Fibroblast of villous mesenchyme (primary cell): ENCODE measurements around the gene TGIF2. TPM values are rescaled to one million over a fixed set of nuclear protein-coding genes. Genes with fewer than 3 reads are reported as not detected.

ENCODE experiments used
- DNase-seq: peaks from one replicate; pipeline ENCODE4 v3.0.0-alpha.2; 2010; ENCODE audit warnings: low read depth
- H3K4me3 ChIP-seq: 2 replicates; pipeline ENCODE4 v1.5.1; 2011; ENCODE audit warnings: low read depth, mild to moderate bottlenecking, low read length
- total RNA-seq: library from RNA; depleted of rRNA; stranded (reverse); fragments of >200 nt; gene quantifications from 2 replicates; pipeline ENCODE4 v1.2.3, GENCODE V29; 2012
- TF ChIP-seq, protein P1 (sequence below): IDR thresholded peaks from 2 replicates; pipeline ENCODE4 v1.5.1; 2012; ENCODE audit warnings: low read depth, mild to moderate bottlenecking, low read length; ENCODE audit not compliant: insufficient read depth

Gene TGIF2
- total RNA-seq, 1 donor = 10.4 TPM

DNA sequence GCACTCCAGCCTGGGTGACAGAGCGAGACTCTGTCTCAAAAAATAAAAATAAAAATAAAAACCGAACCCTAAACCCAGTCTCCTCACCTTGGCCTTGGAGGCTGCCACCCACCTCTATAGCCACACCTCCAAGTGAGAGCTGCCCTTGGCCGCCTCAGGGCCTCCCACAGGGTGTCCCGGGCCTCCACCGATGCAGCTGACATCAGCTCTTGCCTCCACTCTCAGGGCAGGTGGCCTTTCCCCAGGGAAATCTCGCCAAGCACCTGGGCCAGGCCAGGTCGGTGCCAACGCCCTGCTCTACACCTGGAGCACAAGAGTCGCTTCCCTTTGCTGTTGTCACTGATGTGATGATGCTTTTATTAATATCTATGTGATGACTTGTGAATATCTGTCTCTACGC, 41.0 kb upstream of the TGIF2 start:
- TF ChIP-seq, protein P1, sequence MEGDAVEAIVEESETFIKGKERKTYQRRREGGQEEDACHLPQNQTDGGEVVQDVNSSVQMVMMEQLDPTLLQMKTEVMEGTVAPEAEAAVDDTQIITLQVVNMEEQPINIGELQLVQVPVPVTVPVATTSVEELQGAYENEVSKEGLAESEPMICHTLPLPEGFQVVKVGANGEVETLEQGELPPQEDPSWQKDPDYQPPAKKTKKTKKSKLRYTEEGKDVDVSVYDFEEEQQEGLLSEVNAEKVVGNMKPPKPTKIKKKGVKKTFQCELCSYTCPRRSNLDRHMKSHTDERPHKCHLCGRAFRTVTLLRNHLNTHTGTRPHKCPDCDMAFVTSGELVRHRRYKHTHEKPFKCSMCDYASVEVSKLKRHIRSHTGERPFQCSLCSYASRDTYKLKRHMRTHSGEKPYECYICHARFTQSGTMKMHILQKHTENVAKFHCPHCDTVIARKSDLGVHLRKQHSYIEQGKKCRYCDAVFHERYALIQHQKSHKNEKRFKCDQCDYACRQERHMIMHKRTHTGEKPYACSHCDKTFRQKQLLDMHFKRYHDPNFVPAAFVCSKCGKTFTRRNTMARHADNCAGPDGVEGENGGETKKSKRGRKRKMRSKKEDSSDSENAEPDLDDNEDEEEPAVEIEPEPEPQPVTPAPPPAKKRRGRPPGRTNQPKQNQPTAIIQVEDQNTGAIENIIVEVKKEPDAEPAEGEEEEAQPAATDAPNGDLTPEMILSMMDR = no peak
- no peak overlapping the region for H3K4me3 ChIP-seq
- no peak for DNase-seq

DNA sequence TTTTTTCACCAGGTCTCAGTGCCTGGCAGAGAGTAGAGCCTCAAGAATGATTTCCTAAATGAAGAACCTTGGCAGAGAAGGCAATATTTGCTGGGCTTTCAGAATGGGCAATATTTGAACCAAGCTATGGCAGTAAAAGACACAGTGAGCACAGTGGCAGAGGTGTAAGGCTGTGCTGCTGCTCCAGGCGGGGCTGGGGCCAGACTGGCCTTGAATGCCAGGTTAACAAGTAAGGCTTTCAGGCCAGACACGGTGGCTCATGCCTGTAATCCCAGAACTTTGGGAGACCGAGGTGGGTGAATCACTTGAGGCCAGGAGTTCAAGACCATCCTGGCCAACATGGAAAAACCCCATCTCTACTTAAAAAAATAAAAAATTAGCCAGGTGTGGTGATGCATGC, 40.6 kb upstream of the TGIF2 start:
- TF ChIP-seq, protein P1 = no peak
- no peak for DNase-seq
- no peak overlapping the region for H3K4me3 ChIP-seq

DNA sequence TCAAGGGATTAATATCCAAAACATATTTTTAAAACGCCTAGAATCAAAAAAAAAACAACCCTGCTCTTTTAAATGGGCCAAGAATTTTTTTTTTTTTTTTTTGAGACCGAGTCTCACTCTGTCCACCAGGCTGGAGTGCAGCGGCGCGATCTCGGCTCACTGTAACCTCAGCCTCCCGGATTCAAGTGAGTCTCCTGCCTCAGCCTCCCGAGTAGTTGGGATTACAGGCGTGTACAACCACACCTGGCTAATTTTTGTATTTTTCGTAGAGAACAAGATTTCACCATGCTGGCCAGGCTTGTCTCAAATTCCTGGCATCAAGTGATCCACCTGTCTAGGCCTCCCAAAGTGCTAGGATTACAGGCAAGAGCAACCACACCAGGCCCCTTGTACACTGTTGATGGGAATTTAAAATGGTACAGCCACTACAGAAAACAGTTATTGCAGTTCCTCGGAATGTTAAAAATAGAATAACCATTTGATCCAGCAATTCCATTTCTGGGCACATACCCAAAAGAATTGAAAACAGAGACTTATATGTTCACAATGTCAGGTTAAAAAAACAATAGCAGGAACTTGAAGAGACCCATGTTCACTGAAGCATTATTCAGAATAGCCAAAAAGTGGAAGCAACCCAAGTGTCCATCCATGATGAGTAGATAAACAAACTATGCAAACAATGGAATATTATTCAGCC, 35.2 kb upstream of the TGIF2 start:
- no peak overlapping the region for H3K4me3 ChIP-seq
- peak; percentile 27 for DNase-seq
- TF ChIP-seq, protein P1 = no peak

DNA sequence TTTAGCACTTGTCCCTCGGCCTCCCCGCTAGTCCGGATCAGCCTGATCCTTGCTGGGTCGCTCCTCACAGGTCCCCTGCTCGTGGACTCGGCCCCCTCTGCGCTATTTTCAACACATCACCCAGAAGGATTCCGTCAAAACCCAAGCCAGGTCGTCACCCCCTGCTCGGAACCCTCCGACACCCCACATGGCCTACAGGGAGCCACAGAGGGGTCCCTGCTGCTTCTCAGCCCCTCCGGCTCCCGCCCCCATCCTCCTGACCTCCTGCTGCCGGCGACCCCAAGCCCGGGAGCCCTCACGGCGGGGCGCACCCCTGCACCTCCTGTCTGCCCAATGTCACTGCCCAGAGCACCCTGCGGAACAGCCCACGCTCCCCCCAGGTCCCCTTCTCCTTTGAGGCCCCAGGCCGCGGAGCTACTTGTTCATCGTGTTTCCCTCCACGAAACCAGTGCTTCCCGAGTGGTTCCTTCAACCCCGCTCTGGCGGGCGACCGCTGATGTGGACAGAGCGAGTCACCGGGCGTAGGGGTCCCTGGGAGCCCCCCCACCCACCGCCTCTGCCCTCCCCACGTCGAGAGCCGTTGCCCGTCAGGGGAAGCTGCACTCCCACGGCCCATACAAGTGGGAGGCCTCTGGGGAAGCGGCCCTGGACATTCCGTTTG, 32.7 kb upstream of the TGIF2 start:
- H3K4me3 ChIP-seq = peak overlapping the region; percentile 87
- no peak for DNase-seq
- TF ChIP-seq, protein P1 = no peak

DNA sequence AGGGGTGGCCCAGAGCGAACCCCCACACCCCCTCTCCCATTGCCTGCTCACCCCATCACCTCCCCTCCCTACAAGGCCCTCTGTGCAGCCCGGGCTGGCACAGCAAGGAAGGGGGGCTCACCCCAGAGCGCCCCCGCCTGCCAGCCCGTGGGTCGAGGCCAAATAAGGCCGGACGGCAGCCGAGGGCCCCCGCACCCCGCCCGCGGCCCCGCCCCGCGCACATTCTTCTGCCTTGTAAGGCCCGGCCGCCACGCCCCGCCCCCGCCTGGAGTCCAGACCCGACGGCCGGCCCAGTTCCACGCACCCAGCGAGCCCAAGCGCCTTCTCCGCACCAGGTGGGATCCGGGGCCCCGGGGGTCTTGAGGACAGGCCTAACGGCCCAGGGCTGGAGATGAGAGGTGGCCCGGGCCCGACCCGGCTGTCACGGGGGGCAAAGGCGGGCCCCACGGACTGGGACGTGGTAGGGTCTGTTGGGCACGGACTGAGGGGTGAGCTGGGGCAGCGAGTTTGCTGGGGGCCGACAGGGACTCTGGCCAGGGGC, 32.1 kb upstream of the TGIF2 start, which contains the start of gene MYL9:
Gene MYL9, plus strand, starts transcription at position 293 of the 541 bp plus-strand sequence. CDS start 3,366 bp downstream, outside the sequence.
- TF ChIP-seq, protein P1 = no peak
- H3K4me3 ChIP-seq = peak within 1 kb of the TSS; percentile 87
- peak; percentile 79 for DNase-seq

DNA sequence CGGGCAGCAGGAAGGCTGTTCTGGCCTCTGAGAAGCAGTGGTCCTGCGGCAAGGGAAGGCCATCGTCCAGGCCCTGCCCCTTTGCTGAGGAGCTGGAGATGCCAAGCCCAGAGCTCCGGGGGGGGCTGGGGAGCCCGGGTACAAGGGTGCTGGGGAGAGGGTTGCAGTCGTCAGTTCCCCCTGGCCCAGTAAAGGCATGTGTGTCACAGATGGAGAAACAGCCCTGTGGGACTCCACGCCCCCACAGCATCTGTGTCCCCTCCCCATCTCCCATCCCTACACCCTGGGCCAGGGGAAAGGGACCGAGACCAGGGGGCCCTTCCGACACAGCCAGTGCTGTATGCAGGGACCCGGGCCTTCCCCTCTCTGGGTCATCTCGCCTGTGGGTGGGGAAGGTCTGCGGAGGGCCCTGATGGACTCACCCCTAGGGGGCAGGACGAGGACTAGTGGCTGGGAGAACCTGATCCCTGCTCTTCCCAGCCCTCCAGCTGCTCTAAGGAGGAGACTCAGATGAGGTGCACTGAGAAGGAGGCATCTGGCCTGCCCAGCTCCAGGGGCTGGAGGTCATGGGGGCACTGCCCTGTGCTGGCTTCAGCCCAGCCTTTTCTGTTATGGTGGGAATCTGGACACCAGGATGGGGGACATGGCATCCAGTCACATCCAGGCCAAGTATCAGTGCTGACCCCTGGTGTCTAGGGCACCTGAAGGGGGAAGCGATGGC, 31.5 kb upstream of the TGIF2 start:
- peak; percentile 64 for DNase-seq
- TF ChIP-seq, protein P1 = peak; percentile 78
- peak overlapping the region; percentile 87 for H3K4me3 ChIP-seq
